TTC549 (cell line): ENCODE measurements around the gene PKHD1.

Experiments
- FAIRE-seq: peaks from 2 replicates; lab custom pipeline; 2012; peaks lifted over from hg19 to GRCh38; lab: Jason Lieb, UNC

The PKHD1 gene

GRCh38 chr6:52087498-52087999 is at the start of gene PKHD1:
Gene PKHD1 (minus strand): TSS chr6:52087613. CDS start chr6:52084933, 2,680 bp downstream.
- no peak for FAIRE-seq

- FAIRE-seq: no peak
Observed at GRCh38 chr6:52136934-52137467, 49.6 kb upstream of the PKHD1 start.

- FAIRE-seq: no peak
Observed at GRCh38 chr6:52136055-52136454, 48.6 kb upstream of the PKHD1 start.

- FAIRE-seq: no peak
Observed at GRCh38 chr6:52135217-52135616, 47.8 kb upstream of the PKHD1 start.

GRCh38 chr6:52134011-52134410 is 46.6 kb upstream of the PKHD1 start:
- no peak for FAIRE-seq

GRCh38 chr6:52133324-52133723 is 45.9 kb upstream of the PKHD1 start:
- FAIRE-seq: no peak

GRCh38 chr6:52132292-52132691 is 44.9 kb upstream of the PKHD1 start:
- no peak for FAIRE-seq

GRCh38 chr6:52130440-52130839 is 43.0 kb upstream of the PKHD1 start:
- FAIRE-seq: no peak

GRCh38 chr6:52127957-52128356 is 40.5 kb upstream of the PKHD1 start:
- no peak for FAIRE-seq

GRCh38 chr6:52126231-52126630 is 38.8 kb upstream of the PKHD1 start:
- no peak for FAIRE-seq

GRCh38 chr6:52125572-52125971 is 38.2 kb upstream of the PKHD1 start:
- no peak for FAIRE-seq

GRCh38 chr6:52125139-52125538 is 37.7 kb upstream of the PKHD1 start:
- FAIRE-seq: no peak

GRCh38 chr6:52124126-52125121 is 37.0 kb upstream of the PKHD1 start:
- FAIRE-seq: no peak

GRCh38 chr6:52123251-52123650 is 35.8 kb upstream of the PKHD1 start:
- no peak for FAIRE-seq

GRCh38 chr6:52117352-52117751 is 29.9 kb upstream of the PKHD1 start:
- no peak for FAIRE-seq

- no peak for FAIRE-seq
Observed at GRCh38 chr6:52116605-52116948, 29.2 kb upstream of the PKHD1 start.

- no peak for FAIRE-seq
Observed at GRCh38 chr6:52115891-52116604, 28.6 kb upstream of the PKHD1 start.

GRCh38 chr6:52115145-52115741 is 27.8 kb upstream of the PKHD1 start:
- no peak for FAIRE-seq

GRCh38 chr6:52109171-52109571 is 21.8 kb upstream of the PKHD1 start:
- FAIRE-seq: no peak

GRCh38 chr6:52108128-52108527 is 20.7 kb upstream of the PKHD1 start:
- FAIRE-seq: no peak

GRCh38 chr6:52106994-52107393 is 19.6 kb upstream of the PKHD1 start:
- no peak for FAIRE-seq

- FAIRE-seq: no peak
Observed at GRCh38 chr6:52104979-52105378, 17.6 kb upstream of the PKHD1 start.

- FAIRE-seq: no peak
Observed at GRCh38 chr6:52103623-52104022, 16.2 kb upstream of the PKHD1 start.
